ENCODE data around the gene CDH12.

Gene CDH12

DNA sequence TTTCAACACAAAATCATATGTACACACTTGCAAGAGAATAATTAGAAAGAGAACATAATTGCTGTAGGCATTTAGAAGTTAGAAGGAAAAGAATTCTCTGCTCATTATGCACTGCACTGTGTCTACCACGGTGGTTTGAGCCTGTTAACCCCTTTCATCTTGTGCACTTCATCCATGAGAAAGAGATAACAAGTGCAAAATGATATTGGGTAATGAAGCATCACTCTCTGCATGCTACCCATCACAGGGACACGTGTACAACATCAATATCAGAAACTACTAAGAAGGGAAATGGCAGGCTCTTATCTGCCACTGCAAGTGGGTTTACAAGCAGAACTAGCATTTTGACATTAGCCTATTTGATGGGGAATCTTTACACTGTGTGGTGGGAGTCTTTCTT, 202.6 kb downstream of the CDH12 start:
- Histone ChIP-seq H3K4me3 (no peak overlapping the region), H3K4me1 (no peaks in the 10 kb centered on the region), H3K36me3 (no peaks in the 10 kb centered on the region), H3K27ac (no peak overlapping the region), H3K27me3 (no peaks in the 10 kb centered on the region), H3K9me3 (no peaks in the 10 kb centered on the region)
- intact Hi-C loops (cut with DNase I; ENCODE audit: low total_unique reads) = no loop called here
- TF ChIP-seq, protein P1, sequence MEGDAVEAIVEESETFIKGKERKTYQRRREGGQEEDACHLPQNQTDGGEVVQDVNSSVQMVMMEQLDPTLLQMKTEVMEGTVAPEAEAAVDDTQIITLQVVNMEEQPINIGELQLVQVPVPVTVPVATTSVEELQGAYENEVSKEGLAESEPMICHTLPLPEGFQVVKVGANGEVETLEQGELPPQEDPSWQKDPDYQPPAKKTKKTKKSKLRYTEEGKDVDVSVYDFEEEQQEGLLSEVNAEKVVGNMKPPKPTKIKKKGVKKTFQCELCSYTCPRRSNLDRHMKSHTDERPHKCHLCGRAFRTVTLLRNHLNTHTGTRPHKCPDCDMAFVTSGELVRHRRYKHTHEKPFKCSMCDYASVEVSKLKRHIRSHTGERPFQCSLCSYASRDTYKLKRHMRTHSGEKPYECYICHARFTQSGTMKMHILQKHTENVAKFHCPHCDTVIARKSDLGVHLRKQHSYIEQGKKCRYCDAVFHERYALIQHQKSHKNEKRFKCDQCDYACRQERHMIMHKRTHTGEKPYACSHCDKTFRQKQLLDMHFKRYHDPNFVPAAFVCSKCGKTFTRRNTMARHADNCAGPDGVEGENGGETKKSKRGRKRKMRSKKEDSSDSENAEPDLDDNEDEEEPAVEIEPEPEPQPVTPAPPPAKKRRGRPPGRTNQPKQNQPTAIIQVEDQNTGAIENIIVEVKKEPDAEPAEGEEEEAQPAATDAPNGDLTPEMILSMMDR (IDR thresholded peaks at IDR 0.05) = no peak
- DNase-seq = no peak

DNA sequence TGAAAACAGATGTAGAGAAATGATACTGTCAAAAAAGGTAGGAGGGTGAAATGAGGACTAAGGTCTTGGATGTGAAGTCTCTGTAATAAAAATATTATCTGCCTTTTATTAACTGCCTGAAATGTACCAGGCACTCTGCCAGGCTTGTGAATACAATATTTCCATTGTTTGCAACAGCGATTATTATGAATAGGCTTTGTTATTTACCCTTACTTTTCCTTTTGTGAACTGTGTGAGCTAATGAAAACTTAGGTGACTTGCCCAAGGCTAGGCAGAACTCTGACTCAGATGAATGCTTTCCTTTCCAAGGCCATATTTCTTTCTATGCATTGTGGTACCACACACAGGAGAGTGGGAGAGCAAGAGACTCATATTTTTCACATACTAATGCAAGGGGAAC, 204.1 kb downstream of the CDH12 start:
- H3K27ac ChIP-seq = no peak overlapping the region
- intact Hi-C loops (cut with DNase I; ENCODE audit: low total_unique reads) = no loop called here
- H3K4me1 ChIP-seq = no peaks in the 10 kb centered on the region
- H3K36me3 ChIP-seq = no peaks in the 10 kb centered on the region
- no peaks in the 10 kb centered on the region for H3K27me3 ChIP-seq
- H3K9me3 ChIP-seq = no peaks in the 10 kb centered on the region
- TF ChIP-seq, protein P1 (IDR thresholded peaks at IDR 0.05) = no peak
- H3K4me3 ChIP-seq = no peak overlapping the region
- no peak for DNase-seq

DNA sequence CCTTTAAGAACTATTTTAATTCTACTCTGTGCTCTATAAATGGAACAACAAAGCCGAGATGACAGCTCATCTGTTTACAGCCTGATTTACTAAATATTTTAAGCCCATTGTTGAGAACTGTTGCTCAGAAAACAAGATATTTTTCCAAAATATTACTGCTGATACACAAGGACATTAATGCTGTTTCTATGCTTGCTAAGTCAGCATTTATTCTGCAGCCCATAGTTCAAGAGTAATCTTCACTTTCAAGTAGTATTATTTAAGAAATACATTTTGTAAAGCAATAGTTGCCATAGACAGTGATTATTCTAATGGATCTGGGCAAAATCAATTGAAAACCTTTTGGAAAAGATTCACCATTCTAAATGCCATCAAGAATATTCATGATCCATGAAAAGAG, 208.3 kb downstream of the CDH12 start:
- Histone ChIP-seq H3K9me3 (no peaks in the 10 kb centered on the region), H3K27ac (no peak overlapping the region), H3K27me3 (no peaks in the 10 kb centered on the region), H3K4me1 (no peaks in the 10 kb centered on the region), H3K4me3 (no peak overlapping the region), H3K36me3 (no peaks in the 10 kb centered on the region)
- intact Hi-C loops (cut with DNase I; ENCODE audit: low total_unique reads) = no loop called here
- DNase-seq = no peak
- TF ChIP-seq, protein P1 (IDR thresholded peaks at IDR 0.05) = no peak

DNA sequence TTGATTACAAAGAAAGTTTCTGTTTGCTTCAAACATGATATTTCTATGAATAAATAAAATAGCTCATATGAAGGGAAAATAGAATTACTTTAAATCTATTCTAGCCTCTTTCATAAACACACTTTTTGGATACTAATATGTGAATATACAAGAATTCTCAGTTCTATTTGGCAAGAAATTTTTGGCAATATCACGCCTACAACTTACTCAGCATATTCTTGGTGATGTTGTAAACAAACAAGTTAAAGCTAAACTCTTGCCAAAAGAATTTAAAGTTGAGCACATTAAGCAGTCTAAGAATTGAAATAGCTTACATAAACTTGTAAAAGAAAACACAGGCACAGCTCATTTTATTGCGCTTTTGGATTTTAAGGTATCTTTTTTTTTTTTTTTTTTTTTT, 209.8 kb downstream of the CDH12 start:
- Histone ChIP-seq H3K9me3 (no peaks in the 10 kb centered on the region), H3K36me3 (no peaks in the 10 kb centered on the region), H3K4me3 (no peak overlapping the region), H3K27ac (no peak overlapping the region), H3K4me1 (no peaks in the 10 kb centered on the region), H3K27me3 (no peaks in the 10 kb centered on the region)
- DNase-seq = no peak
- TF ChIP-seq, protein P1 (IDR thresholded peaks at IDR 0.05) = no peak
- intact Hi-C loops (cut with DNase I; ENCODE audit: low total_unique reads) = no loop called here

DNA sequence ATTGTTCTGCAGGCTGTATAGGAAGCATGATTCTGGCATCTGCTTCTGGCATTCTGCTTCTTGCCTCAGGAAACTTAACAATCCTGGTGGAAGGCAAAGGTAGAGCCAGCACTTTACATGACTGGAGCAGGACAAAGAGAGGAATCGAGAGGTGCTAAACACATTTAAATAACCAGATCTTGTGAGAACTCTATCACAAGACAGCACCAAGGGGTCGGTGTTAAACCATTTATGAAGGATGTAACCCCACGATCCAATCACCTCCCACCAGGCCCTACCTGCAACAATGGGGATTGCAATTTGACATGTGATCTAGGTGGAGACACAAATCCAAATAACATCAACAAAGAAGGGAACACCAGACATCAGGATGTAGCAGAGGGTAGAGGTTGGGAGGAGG, 221.5 kb downstream of the CDH12 start:
- intact Hi-C loops (cut with DNase I; ENCODE audit: low total_unique reads) = no loop called here
- TF ChIP-seq, protein P1 (IDR thresholded peaks at IDR 0.05) = no peak
- H3K9me3 ChIP-seq = no peaks in the 10 kb centered on the region
- no peaks in the 10 kb centered on the region for H3K36me3 ChIP-seq
- H3K4me1 ChIP-seq = no peaks in the 10 kb centered on the region
- no peak for DNase-seq
- H3K4me3 ChIP-seq = no peak overlapping the region
- H3K27ac ChIP-seq = no peak overlapping the region
- no peaks in the 10 kb centered on the region for H3K27me3 ChIP-seq

DNA sequence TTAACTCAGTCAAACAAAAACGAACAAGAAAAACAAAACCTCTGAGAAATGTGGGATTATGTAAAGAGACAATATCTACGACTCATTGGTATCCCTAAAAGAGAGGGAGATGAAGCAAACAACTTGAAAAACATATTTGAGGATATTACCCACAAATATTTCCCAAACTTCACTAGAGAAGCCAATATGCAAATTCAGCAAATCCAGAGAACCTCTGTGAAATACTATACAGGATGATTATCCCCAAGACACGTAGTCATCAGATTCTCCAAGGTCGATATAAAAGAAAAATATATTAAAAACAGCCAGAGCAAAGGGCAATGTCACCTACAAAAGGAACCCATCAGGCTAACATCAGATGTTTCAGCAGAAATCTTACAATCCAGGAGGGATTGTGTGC, 226.1 kb downstream of the CDH12 start:
- no peaks in the 10 kb centered on the region for H3K9me3 ChIP-seq
- H3K36me3 ChIP-seq = no peaks in the 10 kb centered on the region
- no peaks in the 10 kb centered on the region for H3K27me3 ChIP-seq
- no peaks in the 10 kb centered on the region for H3K4me1 ChIP-seq
- intact Hi-C loops (cut with DNase I; ENCODE audit: low total_unique reads) = no loop called here
- H3K4me3 ChIP-seq = no peak overlapping the region
- TF ChIP-seq, protein P1 (IDR thresholded peaks at IDR 0.05) = no peak
- no peak for DNase-seq
- H3K27ac ChIP-seq = no peak overlapping the region

Measured in tibial artery (tissue), 4 donors.